Stimulated activated CD8-positive, alpha-beta memory T cell treated with anti-CD3 and anti-CD28 coated beads, Interleukin-15, amount 100 ng/mL, for 1 hour (primary cell): ENCODE measurements around the gene MTUS2.

Experiments
- DNase-seq: peaks from one replicate; pipeline ENCODE4 v3.0.0-alpha.2; 2020; ENCODE audit warnings: low read depth

The MTUS2 gene

GRCh38 chr13:29239653-29240525, 419.8 kb downstream of the MTUS2 start:
- no peak for DNase-seq

DNA sequence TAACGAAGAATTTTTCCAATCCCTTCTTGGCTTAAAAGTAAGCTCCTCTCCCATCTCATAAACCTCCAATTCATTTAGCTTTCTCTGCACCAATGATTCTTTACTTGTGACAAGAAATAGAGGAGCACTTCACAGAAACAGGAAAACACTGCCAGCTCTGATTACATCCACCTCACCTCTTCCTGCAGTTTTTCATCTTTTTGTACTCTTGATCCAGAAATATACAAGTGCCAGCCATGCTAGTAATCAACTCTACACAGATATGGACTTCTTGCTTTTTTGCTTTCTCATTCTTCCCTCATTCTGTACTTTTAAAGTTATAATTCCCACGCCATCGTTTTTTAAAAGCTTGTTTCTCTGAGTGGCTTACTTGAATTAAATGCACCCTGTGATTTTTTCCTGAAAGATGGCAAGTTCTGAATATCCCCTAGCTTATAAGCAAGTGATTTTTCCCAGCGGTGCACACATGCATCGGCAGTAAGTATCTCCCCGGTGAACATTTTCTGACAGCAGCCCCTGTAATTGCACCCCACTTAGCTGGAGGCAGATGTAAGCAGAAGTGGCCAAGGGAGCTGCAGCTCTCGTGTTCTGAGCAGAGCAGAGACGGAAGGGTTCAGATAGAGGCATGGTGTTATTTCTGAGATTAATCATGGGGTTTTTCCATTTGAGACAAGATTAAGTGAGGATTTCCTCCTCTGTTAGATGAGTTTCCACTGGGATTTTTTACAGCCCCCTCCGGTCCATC, 434.7 kb downstream of the MTUS2 start:
- no peak for DNase-seq

DNA sequence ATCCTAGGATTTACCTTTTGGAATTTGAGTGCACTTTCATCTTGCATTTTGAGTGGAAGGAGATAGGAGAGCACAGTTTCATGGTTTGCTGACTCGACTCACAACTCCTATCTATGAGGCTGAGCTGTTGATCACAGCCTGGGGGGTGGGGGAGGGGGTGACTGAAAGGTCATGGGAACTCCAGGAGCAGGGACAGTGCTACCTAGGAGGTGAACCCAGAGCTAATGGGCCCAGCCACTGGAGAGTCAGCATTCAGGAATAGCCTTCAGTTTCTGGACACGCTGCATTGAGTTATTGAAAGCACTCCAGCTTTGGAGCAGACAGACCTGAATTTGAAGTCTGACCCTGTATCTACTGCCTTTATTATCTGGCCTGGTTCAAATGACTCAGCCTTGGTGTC, 435.4 kb downstream of the MTUS2 start:
- no peak for DNase-seq

DNA sequence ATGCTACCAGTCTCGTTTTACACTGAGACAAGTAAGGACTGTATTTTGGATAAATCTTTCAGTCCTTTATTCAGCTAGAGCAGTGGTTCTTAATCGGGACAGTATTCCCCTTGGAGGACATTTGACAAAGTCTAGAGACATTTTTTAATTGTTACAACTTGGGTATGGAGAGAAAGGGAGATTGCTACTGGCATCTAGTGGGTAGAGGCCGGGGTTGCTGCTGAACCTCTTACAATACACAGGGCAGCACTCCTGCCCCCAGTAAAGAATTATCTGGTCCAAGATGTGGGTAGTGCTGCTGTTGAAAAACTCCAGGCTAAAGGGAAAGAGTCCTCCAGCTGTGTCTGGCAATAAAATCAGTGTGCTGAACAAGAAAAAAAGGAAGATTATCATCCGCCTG, 440.5 kb downstream of the MTUS2 start:
- DNase-seq = no peak

GRCh38 chr13:29266261-29266660, 446.1 kb downstream of the MTUS2 start:
- DNase-seq = no peak

- no peak for DNase-seq
These were observed 446.9 kb downstream of the MTUS2 start for GRCh38 chr13:29266756-29267733.

- DNase-seq = no peak
These were observed 450.3 kb downstream of the MTUS2 start for GRCh38 chr13:29270271-29270985.

- no peak for DNase-seq
These were observed 451.5 kb downstream of the MTUS2 start for GRCh38 chr13:29271606-29272005.

GRCh38 chr13:29279356-29280254, 459.5 kb downstream of the MTUS2 start:
- no peak for DNase-seq

GRCh38 chr13:29281932-29282495, 461.9 kb downstream of the MTUS2 start:
- no peak for DNase-seq

DNA sequence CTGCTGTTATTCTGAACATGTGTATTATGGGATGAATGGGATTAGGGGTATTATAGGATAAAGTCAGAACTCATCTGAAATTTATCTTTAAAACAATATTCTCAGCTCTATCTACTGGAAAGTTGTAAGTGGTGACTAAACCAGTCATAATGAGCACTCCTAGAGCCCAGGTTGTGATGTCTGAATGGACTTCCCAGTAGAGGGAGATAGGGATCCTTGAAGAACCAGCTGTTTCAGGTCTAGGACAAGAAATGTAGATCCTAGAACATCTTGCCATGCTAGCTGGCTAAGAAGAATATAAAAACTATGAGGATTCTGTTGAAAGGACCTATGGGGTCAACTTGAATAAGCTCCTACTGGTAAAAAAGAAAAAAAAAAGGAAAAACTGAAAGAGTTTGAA, 464.6 kb downstream of the MTUS2 start:
- DNase-seq = no peak

GRCh38 chr13:29287237-29287636, 467.1 kb downstream of the MTUS2 start:
- no peak for DNase-seq

- DNase-seq = no peak
These were observed 471.9 kb downstream of the MTUS2 start for GRCh38 chr13:29292045-29292444.

- DNase-seq = no peak
These were observed 474.7 kb downstream of the MTUS2 start for GRCh38 chr13:29294821-29295220.

DNA sequence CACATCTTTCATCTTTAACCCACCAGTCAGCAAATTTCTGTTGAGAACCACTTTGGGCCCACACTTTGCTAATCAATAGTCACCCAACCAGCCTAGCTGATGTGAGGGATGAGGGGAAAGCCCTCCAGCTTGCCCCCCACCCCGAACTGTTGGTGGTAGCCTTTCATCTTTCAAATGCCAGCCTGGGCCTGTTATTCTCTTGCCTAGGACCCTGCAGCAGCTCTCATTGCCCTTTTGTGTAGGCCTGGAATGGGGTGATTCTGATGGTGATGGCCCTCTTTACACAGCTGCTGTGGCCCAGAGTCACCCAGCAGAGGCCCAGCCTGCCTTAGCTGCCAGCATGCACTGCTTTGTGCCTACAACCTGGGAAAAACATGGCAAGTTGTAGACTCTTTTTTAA, 480.9 kb downstream of the MTUS2 start:
- DNase-seq = no peak

DNA sequence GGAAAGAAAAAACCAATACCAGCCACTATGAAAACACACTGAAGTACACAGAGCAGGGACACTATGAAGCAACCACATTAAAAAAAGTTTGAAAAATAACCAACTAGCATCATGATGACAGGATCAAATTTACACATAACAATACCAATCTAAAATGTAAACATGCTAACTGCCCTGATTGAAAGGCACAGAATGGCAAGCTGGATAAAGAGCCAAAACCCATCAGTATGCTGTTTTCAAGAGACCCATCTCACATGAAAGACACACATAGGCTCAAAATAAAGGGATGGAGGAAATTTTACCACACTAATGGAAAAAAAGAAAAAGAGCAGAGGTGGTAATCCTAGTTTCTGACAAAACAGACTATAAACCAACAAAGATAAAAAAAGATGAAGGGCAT, 484.0 kb downstream of the MTUS2 start:
- DNase-seq = no peak

GRCh38 chr13:29310806-29311205, 490.7 kb downstream of the MTUS2 start:
- no peak for DNase-seq

- DNase-seq = no peak
These were observed 495.7 kb downstream of the MTUS2 start for GRCh38 chr13:29315847-29316246.

DNA sequence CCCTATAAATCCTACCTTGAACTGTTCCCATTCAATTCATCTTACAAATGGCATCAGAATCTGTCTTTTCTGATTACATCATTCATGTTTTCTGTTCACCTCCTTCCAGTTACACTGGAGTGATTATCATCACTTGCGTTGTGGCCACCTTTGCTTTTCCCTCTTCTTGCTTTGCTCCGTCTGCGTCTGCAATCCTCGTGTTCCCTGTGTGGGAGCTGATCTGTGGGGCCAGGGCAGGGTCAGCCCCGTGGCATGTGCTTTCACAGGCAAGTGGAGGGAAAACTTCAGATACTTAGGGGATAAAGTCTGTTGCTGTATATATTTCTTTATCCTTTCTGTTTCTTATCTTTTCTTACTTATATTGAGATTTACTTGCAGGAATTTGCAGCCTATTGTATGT, 497.7 kb downstream of the MTUS2 start:
- no peak for DNase-seq

DNA sequence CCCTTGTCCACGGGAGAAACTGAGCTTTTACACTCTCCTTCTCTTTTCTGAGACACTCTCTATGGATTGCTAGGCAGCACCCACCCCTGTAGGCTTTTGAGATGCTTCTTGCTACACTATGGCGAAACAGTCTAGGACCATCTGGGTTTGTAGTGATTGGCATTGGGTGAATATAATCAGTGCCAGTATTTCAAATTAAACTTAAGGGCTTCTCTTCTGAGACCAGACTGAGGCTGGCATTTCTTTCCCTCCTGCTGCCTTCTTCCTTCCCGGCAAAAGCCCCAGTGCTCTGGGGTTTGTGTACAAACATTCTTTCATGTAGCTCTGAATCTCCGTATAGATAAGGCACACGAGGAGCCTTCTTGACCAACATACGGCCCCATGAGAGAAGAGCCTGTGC, 498.6 kb downstream of the MTUS2 start:
- DNase-seq = no peak
